ENCODE data around the gene TSC2.
"Not testable (repeated sequence)": the region's sequence is repeated elsewhere in the genome, so short reads cannot be mapped to it uniquely, and the experiment has no call there.

DNA sequence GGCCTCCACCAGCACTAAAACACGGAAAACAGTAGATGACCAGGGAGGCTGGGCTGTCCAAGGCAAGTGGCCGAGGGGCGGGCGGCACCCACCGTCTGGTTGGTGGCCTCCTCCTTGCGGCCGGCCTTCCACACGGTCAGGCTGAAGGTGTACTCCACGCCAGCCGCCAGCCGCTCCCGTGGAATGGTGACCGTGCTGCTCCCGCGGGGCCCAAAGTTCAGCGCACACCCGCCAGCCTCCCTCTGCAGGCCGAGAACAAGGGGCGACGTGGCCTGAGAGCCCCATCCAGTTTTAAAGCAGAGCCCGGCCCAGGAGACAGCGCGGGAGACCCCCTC lies 60.0 kb downstream of the TSC2 start:
- TF ChIP-seq EZH2 (IDR thresholded peaks at IDR 0.05; ENCODE audit: insufficient read depth, poor library complexity, severe bottlenecking); EZH2phosphoT487 (IDR thresholded peaks at IDR 0.05; ENCODE audit: insufficient read depth, low read depth): not testable (repeated sequence)
